ENCODE data around the gene SSU72. TPM values are rescaled to one million over a fixed set of nuclear protein-coding genes. Genes with fewer than 3 reads are reported as not detected.
"Not testable (repeated sequence)": the region's sequence is repeated elsewhere in the genome, so short reads cannot be mapped to it uniquely, and the experiment has no call there.

The SSU72 gene
- total RNA-seq, 2 donors from 2014 or later = 82.9 to 121 TPM

DNA sequence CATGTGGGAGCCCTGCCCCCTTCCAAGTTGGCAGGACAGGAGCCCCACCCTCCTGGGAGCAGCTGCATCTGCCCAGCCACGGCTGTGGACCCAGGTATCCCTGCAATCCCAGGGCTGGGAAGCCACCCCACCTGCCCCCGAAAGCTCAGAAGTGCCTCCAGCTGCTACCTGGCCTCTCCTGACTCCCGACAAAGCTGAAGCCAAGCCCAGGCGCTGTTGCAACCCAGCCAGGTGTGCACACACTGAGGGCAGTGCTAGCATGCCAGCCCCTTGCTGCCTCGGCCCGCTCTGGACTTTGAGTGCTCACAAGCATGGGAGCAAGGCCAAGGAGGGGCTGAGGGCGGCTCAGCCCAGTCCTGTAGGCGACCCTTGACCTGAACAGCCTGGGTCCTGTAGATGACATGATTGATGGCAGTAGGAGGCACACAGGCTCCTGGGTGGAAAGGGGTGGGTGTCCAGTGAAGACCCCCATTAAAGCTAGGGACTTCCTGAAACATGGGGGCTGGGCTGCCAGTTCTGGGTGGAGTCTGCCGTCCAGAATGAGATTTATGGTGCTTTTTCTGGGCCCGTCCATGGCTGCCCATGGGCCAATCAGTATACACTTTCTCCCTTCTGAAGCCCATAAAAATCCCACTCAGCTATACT, 2.8 kb upstream of the SSU72 start:
- no peaks in the 10 kb centered on the region for H3K9me3 Mint-ChIP-seq
- peaks cover 16 to 18% of the 10 kb centered on the region in 2 donors for H3K36me3 Mint-ChIP-seq
- DNase-seq (ENCODE audit: low spot score in 2 of 2) = no peak

DNA sequence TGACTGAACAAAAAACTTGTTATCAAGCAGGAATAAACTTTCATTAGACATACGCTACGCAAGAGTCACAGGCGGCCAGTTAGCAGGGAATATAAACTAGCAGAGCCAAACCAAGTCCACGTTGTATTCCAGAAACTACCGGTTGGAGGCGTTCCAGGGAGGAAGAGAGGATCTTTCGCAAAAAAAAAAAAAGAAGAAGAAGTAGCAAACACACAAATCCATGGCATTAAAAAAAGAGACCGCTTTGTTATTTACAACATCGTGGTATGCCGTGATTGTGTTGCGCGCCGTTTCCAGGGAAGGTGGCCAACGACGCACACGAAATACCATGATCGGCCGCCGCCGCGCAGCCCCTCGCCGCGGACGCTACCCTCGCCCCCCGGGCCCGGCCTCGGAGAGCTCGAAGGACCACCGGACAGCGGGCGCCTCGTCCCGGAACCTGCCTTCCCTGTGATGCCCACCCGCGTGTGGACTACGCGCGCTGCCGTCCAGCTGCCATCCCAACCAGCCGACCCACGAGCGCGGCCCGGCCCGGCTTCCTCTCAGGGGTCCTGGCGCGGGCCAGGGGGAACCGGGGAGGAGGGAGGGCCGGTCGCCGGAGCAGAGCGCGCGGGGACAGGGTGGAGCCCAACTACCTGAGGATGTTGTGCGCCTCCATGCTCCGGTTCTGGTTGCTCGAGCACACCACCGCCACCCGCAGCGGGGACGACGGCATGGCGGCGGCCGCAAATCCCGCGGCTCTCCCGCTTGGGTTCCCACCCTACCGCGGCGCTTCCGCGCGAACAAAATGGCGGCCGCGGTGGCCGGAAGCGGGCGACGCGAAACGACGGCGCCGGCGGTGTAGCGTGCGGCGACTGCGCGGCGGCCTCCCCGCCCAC, 581 bp downstream of the SSU72 start:
- ATAC-seq (peak; percentile 81 to 83), DNase-seq (ENCODE audit: low spot score in 2 of 2) (peak; percentile 58 to 73)
- H3K9me3 Mint-ChIP-seq = no peaks in the 10 kb centered on the region
- peaks cover 16 to 23% of the 10 kb centered on the region in 2 donors for H3K36me3 Mint-ChIP-seq
- H3K27ac Mint-ChIP-seq = peak overlapping the region; percentile 97 to 100

More for the DNA sequence above, 2.8 kb upstream of the SSU72 start:
- ATAC-seq = no peak
- no peak overlapping the region for H3K27ac Mint-ChIP-seq

DNA sequence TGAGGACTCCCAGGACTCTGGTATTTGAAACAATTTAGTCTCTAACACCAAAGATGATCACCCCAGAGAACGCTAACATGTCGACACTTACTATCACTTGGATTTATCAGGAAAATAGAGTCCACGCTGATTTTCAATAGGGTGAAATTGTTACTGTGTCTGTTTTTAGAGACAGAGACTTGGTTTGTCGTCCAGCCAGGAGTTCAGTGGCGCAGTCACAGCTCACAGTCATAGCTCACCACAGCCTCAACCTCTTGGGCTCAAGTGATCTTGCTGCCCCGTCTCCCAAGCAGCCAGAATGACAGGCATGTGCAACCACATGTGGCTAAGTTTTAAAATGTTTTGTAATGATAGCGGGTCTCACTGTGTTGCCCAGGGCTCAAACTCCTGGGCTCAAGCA, 5.3 kb downstream of the SSU72 start:
- peaks cover 14 to 28% of the 10 kb centered on the region in 2 donors for H3K36me3 Mint-ChIP-seq
- DNase-seq (ENCODE audit: low spot score in 2 of 2) = no peak
- ATAC-seq = no peak
- H3K9me3 Mint-ChIP-seq = no peaks in the 10 kb centered on the region
- peak overlapping the region in 1 of 2 donors; percentile 5 for H3K27ac Mint-ChIP-seq

DNA sequence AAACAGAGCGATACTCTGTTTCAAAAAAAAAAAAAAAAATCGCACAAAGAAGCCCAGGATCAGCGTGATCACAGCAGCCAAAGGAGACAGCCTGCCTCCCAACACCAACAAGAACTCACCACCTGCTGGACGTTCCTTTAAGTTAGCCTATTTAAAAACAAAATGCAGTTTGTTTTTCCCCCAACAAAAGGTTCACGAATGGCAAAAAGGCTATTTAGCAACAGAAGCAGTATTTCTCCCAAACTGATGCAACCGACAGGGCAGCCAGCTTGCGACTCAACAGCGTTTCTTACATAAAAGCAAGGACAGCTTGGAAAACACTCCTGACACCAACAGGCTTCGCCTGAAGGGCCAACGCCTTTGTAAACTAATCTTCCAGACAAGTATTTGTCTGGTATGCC, 6.8 kb downstream of the SSU72 start:
- peaks cover 4 to 23% of the 10 kb centered on the region in 2 donors for H3K36me3 Mint-ChIP-seq
- no peak for DNase-seq (ENCODE audit: low spot score in 2 of 2)
- no peak for ATAC-seq
- no peaks in the 10 kb centered on the region for H3K9me3 Mint-ChIP-seq
- no peak overlapping the region for H3K27ac Mint-ChIP-seq

DNA sequence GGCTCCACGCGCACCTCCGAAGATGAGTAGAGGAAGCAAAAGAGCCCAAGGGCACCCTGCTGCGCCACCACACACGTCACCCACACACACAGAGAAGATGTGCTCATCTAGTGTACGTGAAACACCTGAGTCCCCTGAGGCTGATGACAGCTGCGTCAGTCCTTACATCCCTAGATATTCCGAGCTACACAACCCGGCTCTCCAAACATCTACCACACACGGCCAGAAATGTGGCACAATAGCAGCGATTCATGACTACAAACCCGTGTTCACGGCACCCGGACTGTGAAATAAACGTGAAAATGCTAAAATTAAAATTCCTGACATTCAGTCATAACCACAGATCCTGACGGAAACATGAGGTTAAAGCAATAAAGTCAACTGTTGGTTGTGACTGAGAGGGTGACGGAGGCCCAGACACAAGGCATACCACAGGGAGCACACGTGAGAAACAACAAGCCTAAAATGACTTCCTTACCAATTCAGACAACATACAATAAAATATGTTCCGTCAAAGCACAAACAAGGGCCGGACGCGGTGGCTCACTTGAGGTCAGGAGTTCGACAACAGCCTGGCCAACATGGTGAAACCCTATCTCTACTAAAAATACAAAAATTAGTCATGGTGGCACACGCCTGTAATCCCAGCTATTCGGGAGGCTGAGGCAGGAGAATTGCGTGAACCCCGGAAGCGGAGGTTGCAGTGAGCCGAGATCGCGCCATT, 7.3 kb downstream of the SSU72 start:
- H3K27ac Mint-ChIP-seq = no peak overlapping the region
- ATAC-seq (no peak), DNase-seq (ENCODE audit: low spot score in 2 of 2) (no peak)
- H3K9me3 Mint-ChIP-seq = no peaks in the 10 kb centered on the region
- peaks cover 4 to 23% of the 10 kb centered on the region in 2 donors for H3K36me3 Mint-ChIP-seq

DNA sequence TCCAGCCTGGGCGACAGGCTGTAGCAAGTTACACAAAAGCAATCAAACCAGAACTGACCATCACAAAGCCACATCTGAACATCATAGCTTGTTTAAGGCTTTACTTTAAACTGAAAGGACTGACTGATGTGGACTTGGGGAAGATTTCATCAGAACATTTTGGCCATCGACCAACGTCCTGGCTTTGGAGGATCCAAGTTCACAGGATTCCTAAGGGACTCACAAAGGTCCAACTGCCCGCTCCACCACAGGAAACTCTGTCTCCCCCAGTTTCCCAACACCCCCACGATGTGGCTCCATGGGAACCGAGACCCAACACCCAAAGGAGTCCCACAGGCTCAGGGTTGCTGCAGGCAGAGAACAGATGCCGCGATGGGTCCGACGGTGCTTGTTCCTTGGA, 9.3 kb downstream of the SSU72 start:
- Mint-ChIP-seq H3K27ac (peak overlapping the region; percentile 44 to 64), H3K9me3 (no peaks in the 10 kb centered on the region), H3K36me3 (peaks cover 4 to 25% of the 10 kb centered on the region in 2 donors)
- ATAC-seq = no peak
- no peak for DNase-seq (ENCODE audit: low spot score in 2 of 2)

DNA sequence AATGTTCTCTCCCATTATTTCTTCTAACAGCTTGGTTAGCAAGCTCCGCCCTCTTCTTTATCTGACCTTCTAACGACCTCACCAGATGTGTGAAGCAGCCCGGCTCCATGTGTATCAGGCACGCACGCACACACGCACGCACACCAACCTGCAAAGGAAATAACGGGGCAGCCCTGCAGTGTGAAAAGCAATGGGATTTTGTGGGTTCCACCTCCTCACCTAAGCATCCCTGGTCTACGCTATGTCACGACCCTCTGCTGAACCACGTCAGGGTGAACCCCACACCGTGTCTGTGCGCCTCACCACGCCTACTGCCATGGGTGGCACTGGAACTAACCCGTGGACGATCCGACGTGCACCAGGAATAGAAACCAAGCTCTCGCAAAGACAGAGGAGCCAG, 10.4 kb downstream of the SSU72 start:
- H3K27ac Mint-ChIP-seq = peak overlapping the region in 1 of 2 donors; percentile 77
- DNase-seq (ENCODE audit: low spot score in 2 of 2) = no peak

DNA sequence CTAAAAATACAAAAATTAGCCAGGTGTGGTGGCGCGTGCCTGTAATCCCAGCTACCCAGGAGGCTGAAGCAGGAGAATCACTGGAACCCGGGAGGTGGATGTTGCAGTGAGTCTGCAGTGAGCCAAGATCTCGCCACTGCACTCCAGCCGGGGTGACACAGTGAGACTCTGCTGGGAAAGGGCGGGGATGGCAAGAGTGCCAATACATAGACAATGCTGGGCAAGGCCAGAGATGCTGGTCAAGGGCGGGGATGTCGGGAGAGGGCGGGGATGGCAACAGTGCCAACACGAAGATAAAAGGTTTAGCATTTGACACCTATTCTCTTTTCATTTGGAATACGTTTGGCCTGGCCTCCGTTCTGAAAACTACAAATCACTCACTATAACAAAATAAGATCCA, 11.0 kb downstream of the SSU72 start:
- no peak for ATAC-seq
- Mint-ChIP-seq H3K27ac (no peak overlapping the region), H3K9me3 (no peaks in the 10 kb centered on the region), H3K36me3 (peaks cover 4 to 25% of the 10 kb centered on the region in 2 donors)
- DNase-seq (ENCODE audit: low spot score in 2 of 2) = no peak

More for the DNA sequence above, 10.4 kb downstream of the SSU72 start:
- H3K9me3 Mint-ChIP-seq = no peaks in the 10 kb centered on the region
- peaks cover 4 to 25% of the 10 kb centered on the region in 2 donors for H3K36me3 Mint-ChIP-seq
- no peak for ATAC-seq

DNA sequence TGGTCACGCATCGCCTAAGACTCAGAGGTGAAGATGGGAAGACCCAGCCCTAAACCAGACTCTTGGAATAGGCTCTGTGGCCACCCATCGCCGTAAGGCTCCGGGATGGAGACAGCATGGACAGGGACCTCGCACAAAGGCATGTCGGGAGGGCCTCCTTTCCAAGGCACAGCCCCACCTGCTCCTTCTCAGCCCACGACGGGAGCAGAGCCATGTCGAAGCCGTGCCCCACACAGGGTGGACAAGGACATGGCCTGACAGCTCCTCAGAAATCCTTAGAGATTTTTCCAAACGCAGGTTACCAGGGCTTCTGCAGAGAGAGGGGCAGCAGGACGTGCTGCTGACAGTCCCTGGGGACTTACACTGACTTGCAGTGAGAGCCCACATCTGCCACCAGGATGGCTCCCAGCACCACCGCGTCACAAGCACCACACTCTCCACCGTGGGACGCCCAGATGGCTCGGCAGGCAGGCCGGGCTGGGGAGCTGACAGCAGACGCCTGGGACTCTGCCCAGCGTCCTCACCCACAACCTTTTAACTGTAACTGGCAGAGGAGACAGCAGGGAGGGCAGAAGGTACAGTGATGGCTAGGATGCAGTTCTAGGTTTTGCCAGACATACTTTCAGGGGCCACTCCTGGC, 12.0 kb downstream of the SSU72 start:
- Mint-ChIP-seq H3K27ac (peak overlapping the region in 1 of 2 donors; percentile 37), H3K36me3 (peaks cover 4 to 25% of the 10 kb centered on the region in 2 donors), H3K9me3 (no peaks in the 10 kb centered on the region)
- ATAC-seq (no peak), DNase-seq (ENCODE audit: low spot score in 2 of 2) (no peak)

DNA sequence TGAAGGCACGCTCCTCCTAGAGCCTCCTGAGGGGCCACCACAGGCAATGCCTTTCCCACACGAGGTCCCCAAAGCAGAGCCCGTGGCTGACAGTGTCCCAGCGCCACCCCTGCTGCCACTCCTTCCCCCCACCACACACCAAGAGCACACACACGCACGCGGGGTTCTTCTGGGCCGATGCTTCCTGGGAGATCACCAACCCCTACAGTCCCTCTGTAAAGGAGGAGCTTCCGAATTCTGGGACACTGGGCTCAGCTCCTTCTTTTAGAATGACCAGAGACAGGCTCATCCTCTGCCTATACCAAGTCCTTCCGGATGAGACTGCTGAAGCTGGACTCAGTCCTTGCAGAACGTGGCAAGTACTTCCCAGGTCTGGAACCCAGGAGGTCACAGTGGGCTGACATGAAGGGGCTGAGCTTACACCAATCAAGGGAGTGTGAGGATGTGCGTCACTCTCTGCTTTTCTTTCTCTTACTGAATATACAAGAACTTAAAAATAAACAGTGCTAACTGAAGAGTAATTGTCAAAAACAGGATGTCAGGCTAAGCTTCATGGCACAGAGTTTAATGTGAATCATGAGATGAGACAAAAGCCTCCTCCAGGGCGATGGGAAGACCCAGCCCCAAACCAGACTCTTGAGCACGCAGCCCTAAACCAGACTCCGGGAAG, 12.7 kb downstream of the SSU72 start:
- ATAC-seq (no peak), DNase-seq (ENCODE audit: low spot score in 2 of 2) (no peak)
- Mint-ChIP-seq H3K9me3 (no peaks in the 10 kb centered on the region), H3K27ac (peak overlapping the region; percentile 23 to 79), H3K36me3 (peaks cover 4 to 25% of the 10 kb centered on the region in 2 donors)

DNA sequence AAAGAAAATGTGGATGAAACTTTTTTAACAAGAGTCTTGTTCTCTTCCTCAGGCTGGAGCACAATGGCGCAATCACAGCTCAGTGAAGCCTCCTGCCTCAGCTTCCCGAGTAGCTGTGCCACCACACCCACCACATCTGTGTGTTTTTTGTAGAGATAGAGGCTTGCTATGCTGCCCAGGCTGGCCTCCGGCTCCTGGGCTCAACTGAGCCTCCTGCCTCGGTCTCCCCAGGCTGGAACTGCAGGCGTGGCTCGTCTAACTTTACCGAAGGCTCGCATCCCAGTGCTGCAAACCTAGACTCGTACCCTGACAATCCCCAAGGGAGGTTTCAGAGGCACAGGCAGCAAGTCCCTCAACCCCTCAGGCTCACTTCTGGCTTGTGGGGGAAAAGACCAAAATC, 14.5 kb downstream of the SSU72 start:
- DNase-seq (ENCODE audit: low spot score in 2 of 2) (no peak), ATAC-seq (no peak)
- Mint-ChIP-seq H3K36me3 (peaks cover 4 to 20% of the 10 kb centered on the region in 2 donors), H3K27ac (peak overlapping the region in 1 of 2 donors; percentile 84), H3K9me3 (no peaks in the 10 kb centered on the region)

DNA sequence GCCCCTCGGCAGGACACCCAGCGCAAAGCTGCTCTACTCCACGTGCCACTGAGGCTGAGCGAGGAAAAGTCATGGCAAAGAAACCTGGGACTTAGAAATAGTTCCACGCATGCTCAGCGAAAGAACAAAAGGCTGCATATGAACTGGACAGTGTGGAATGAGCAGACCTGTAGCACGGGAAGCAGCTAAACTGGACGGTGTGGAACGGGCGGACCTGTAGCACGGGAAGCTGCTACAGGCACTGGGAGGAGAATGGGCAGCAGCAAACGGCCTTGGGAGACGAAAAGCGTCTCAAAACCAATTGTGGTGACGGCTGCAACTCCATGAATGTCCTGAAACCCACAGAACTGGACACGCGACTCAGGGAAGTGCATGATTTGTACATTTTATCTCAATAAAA, 15.6 kb downstream of the SSU72 start:
- Mint-ChIP-seq H3K27ac (peak overlapping the region in 1 of 2 donors; percentile 62), H3K9me3 (no peaks in the 10 kb centered on the region), H3K36me3 (peaks cover 0 to 11% of the 10 kb centered on the region in 2 donors)
- ATAC-seq (no peak), DNase-seq (ENCODE audit: low spot score in 2 of 2) (no peak)

DNA sequence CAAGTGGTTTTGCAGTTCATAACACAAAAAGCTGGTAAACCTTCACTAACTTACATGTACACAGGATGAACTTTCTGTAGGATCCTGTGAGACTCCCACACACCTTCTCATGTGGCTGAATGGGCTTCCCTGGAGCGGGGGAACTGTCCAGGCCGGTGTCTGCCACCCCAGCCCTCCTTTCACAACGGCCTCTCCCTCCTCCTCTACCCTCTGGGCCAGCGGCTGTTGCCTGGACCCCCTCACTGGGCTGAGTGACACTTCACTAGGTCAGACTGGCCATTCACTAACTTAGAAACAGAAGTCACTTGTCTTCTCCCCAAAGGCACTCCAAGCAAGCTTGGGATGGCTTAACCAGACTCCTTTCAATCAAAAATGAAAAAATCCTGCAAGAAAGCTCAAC, 16.1 kb downstream of the SSU72 start:
- no peak for ATAC-seq
- DNase-seq (ENCODE audit: low spot score in 2 of 2) = no peak
- Mint-ChIP-seq H3K9me3 (no peaks in the 10 kb centered on the region), H3K27ac (peak overlapping the region in 1 of 2 donors; percentile 62), H3K36me3 (peaks cover 0 to 7% of the 10 kb centered on the region in 2 donors)

DNA sequence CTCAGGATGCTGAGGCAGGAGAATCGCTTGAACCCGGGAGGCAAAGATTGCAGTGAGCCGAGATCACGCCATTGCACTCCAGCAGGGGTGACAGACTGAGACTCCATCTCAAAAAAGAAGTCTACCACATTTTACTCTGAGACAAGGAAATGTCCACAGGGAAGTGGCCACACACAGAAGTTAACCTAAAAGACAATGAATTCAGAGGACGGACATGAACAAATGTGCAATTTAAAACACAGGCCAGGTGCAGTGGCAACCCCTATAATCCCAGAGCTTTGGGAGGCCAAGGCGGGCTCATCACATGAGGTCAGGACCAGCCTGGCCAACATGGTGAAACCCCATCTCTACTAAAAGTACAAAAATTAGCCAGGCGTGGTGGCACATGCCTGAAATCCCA, 17.0 kb downstream of the SSU72 start:
- not testable (repeated sequence) for H3K36me3 Mint-ChIP-seq; DNase-seq (ENCODE audit: low spot score in 2 of 2); ATAC-seq; H3K9me3 Mint-ChIP-seq
- H3K27ac Mint-ChIP-seq = peak overlapping the region in 1 of 2 donors; percentile 51

DNA sequence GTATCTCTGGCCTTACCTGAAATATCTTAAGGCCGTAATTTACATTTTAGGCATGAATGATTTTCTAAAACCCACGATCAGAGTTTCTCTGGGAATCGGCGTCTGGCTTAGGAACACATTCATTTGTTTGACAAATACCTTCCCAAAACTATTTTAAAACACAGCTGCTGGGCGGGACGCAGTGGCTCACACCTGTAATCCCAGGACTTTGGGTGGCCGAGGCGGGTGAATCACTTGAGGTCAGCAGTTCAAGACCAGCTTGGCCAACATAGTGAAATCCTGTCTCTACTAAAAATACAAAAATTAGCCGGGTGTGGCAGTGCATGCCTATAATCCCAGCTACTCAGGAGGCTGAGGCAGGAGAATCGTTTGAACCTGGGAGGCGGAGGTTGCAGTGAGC, 17.7 kb downstream of the SSU72 start:
- H3K9me3 Mint-ChIP-seq; DNase-seq (ENCODE audit: low spot score in 2 of 2); H3K27ac Mint-ChIP-seq; ATAC-seq; H3K36me3 Mint-ChIP-seq: not testable (repeated sequence)

DNA sequence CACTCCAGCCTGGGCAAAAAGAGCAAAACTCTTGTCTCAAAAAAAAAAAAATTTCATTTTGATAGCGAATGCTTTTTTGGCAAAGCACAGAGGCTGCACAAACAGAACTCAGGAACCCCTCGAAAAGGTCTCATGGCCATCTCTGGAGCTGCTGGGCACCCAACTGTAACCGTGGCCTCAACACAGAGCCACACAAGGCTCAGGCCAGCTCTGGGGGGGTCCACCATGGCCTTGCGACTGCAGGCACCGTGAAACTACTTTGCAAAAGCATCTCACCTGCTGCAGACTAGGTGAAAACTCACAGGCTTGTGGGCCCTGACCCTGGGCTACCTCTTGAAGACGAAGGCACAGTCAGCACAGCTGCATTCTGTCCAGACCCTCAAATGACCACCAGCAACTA, 18.2 kb downstream of the SSU72 start:
- H3K27ac Mint-ChIP-seq = no peak overlapping the region
- DNase-seq (ENCODE audit: low spot score in 2 of 2) = no peak

More for the DNA sequence above, 18.2 kb downstream of the SSU72 start:
- Mint-ChIP-seq H3K9me3 (no peaks in the 10 kb centered on the region), H3K36me3 (peaks cover 0 to 1% of the 10 kb centered on the region in 2 donors)
- ATAC-seq = no peak

All from activated naive CD4-positive, alpha-beta T cell treated with anti-CD3 and anti-CD28 coated beads, Interleukin-2, amount 50 U/mL, for 72 hours (primary cell).